ENCODE measurements around the gene SRP68. TPM values are rescaled to one million over a fixed set of nuclear protein-coding genes. Genes with fewer than 3 reads are reported as not detected.

SRP68 gene
- total RNA-seq, 4 donors from 2014 or later: 25.1 to 117 (median 65.0) TPM

GRCh38 chr17:76095943-76096342 is 23.6 kb upstream of the SRP68 start:
- intact Hi-C loops (cut with DNase I; ENCODE audit: low total_unique reads): no loop called here
- DNase-seq: no peak
- no peaks in the 10 kb centered on the region for H3K36me3 ChIP-seq

GRCh38 chr17:76094046-76094445 is 21.7 kb upstream of the SRP68 start:
- intact Hi-C loops (cut with DNase I; ENCODE audit: low total_unique reads): no loop called here
- no peaks in the 10 kb centered on the region for H3K36me3 ChIP-seq
- no peaks in the 10 kb centered on the region for H3K9me3 ChIP-seq
- H3K27ac ChIP-seq: no peak overlapping the region
- H3K4me1 ChIP-seq: no peaks in the 10 kb centered on the region
- no peak for DNase-seq
- H3K27me3 ChIP-seq: no peaks in the 10 kb centered on the region
- TF ChIP-seq POLR2A (IDR thresholded peaks at IDR 0.05): no peak
- no peak for TF ChIP-seq CTCF (IDR thresholded peaks at IDR 0.05)
- H3K4me3 ChIP-seq: no peak overlapping the region

More at GRCh38 chr17:76095943-76096342, 23.6 kb upstream of the SRP68 start:
- H3K27me3 ChIP-seq: no peaks in the 10 kb centered on the region
- no peak overlapping the region for H3K4me3 ChIP-seq
- no peak overlapping the region for H3K27ac ChIP-seq
- TF ChIP-seq POLR2A (IDR thresholded peaks at IDR 0.05) (no peak), CTCF (IDR thresholded peaks at IDR 0.05) (no peak)
- H3K4me1 ChIP-seq: no peaks in the 10 kb centered on the region
- no peaks in the 10 kb centered on the region for H3K9me3 ChIP-seq

DNA sequence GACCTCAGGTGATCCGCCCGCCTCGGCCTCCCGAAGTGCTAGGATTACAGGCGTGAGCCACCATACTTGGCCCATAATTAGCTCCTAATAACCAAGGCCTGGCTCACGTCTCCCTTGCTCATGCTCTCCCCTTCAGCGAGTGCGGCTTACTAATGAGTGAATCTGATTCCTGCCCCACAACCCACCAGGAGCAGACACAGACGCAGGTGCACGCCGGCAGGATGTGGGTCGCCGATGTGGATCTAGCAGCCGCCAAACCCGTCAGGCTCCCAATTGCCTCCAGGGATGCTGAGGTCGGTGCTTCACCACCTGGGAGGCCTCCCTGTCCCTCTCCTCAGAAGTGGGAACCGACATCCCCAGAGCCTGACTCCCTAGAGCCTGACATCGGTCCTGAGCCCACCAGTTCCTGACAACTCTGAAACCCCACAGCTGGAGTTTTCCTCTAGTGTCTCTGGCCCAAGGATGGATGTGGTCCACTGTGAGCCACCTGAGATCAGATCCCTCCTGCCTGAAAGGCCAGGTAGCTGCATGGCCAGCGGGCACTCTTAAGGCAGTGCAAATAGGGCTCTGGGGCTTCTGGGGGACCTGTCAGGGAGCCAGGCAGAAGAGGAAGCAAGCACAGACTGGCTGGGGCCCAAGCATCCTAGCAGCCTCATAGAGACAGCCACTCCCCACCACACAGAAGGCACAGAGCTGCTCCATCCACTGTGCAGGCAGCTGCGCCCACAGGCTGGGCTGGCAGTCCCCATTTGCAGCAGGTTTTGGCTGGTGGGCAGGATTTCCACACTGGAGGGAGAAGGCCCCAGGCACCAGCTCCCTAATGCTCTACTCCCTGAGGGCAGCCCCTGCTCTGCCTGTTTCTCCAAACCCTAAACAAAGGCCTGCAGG is 20.5 kb upstream of the SRP68 start:
- no peak for TF ChIP-seq POLR2A (IDR thresholded peaks at IDR 0.05)
- no peak for TF ChIP-seq CTCF (IDR thresholded peaks at IDR 0.05)
- no peak overlapping the region for H3K4me3 ChIP-seq
- H3K27ac ChIP-seq: no peak overlapping the region
- intact Hi-C loops (cut with DNase I; ENCODE audit: low total_unique reads): no loop called here
- no peak for DNase-seq
- no peaks in the 10 kb centered on the region for H3K36me3 ChIP-seq
- H3K9me3 ChIP-seq: no peaks in the 10 kb centered on the region
- H3K4me1 ChIP-seq: no peaks in the 10 kb centered on the region
- no peaks in the 10 kb centered on the region for H3K27me3 ChIP-seq

DNA sequence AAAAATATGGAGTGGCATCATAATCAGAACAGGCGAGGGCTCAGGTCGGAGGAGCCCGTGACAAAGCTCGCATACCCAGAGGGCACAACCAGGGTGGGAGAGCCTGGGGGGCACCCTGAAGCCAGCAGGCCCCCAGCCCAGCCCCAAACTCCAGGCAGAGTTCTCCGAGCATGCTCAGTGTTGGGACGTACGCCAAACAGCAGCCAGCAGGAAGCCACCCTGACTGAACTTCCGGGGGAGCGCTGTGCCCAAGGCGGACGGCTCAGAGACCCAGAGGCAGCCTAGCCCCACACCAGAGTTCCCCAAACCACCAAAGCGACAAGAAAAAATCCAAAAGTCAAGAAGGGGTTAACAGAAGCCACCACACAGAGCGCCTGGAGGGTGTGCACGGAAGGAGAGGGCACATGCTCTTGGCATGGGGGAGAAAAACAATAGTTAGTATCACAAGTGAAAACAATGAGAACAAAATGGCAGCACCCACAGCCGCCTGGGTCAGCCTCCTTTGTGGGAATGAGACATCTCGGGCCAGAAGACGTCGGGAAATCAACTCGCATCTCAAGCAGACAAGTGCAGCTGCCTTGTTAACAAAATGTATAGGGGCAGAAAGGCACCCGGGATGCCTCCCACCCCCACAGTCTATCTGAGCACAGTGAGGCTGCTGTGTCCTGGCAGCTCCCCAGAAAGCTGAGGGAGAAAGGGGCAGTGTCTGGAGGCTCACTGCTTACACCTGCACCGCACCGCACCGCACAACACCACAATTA is 19.4 kb upstream of the SRP68 start:
- Histone ChIP-seq H3K27me3 (no peaks in the 10 kb centered on the region), H3K9me3 (no peaks in the 10 kb centered on the region), H3K27ac (no peak overlapping the region), H3K4me1 (no peaks in the 10 kb centered on the region), H3K4me3 (no peak overlapping the region), H3K36me3 (no peaks in the 10 kb centered on the region)
- no peak for TF ChIP-seq CTCF (IDR thresholded peaks at IDR 0.05)
- TF ChIP-seq POLR2A (IDR thresholded peaks at IDR 0.05): no peak
- intact Hi-C loops (cut with DNase I; ENCODE audit: low total_unique reads): no loop called here
- DNase-seq: no peak
